SK-N-SH (cell line): Measurements from ENCODE around the gene FGD3. TPM values are rescaled to one million over a fixed set of nuclear protein-coding genes. Genes with fewer than 3 reads are reported as not detected.

Experiments
- CTCF ChIA-PET: fragments of 300-600, 350-600 bp; formaldehyde crosslinking; extraction: SDS; loops from one replicate; lab custom pipeline; 2021; lab: Yijun Ruan, JAX
- POLR2A ChIA-PET: fragments of 350-600 bp; sonication (Branson Sonifier 250); formaldehyde crosslinking; extraction: SDS; loops from one replicate; lab custom pipeline; 2020; ENCODE audit warnings: antibody characterized with exemption, inconsistent platforms; lab: Yijun Ruan, JAX
- DNase-seq: peaks from one replicate; pipeline ENCODE4 v3.0.0; 2012
- H2AFZ ChIP-seq: fragments of 200-600 bp; sonication (generic); 2 replicates; pipeline ENCODE4 v1.8.1; 2016; ENCODE audit warnings: antibody characterized with exemption, mild to moderate bottlenecking, low read depth
- H3F3A ChIP-seq: fragments of 200-600 bp; sonication (generic); replicated peaks from 2 replicates; pipeline ENCODE3; 2016; ENCODE audit warnings: antibody characterized with exemption, mild to moderate bottlenecking; ENCODE audit not compliant: insufficient read depth
- H3K27ac ChIP-seq, 2 experiments: fragments of 200-500 bp in 1 of 2; fragments of 200-600 bp in 1 of 2; sonication (Bioruptor generic) in 1 of 2; sonication (generic), shearing (Covaris generic) in 1 of 2; 2 replicates each; pipeline versions ENCODE4 v1.5.1 to v1.6.1; 2014 to 2016; ENCODE audit warnings: low read depth in 2 of 2, inconsistent platforms in 1 of 2, low read length in 1 of 2, mild to moderate bottlenecking in 1 of 2, mixed read lengths in 1 of 2
- H3K27me3 ChIP-seq: fragments of 200-600 bp; sonication (generic), shearing (Covaris generic); 2 replicates; pipeline ENCODE4 v1.6.1; 2016; ENCODE audit warnings: mixed run types; ENCODE audit not compliant: insufficient read depth
- H3K36me3 ChIP-seq, 2 experiments: fragments of 200-500 bp in 1 of 2; fragments of 200-600 bp in 1 of 2; sonication (Bioruptor generic) in 1 of 2; sonication (generic) in 1 of 2; replicated peaks in 1 of 2; 2 replicates each; pipeline versions ENCODE3 to v1.5.1; 2014 to 2016; ENCODE audit warnings: low read length in 1 of 2, mild to moderate bottlenecking in 1 of 2; ENCODE audit not compliant: insufficient read depth in 2 of 2, control insufficient read depth in 1 of 2
- H3K4me1 ChIP-seq, 2 experiments: fragments of 200-500 bp in 1 of 2; fragments of 200-600 bp in 1 of 2; sonication (Bioruptor generic) in 1 of 2; sonication (generic), shearing (Covaris generic) in 1 of 2; 2 replicates each; pipeline versions ENCODE4 v1.5.1 to v1.6.1; 2014 to 2016; ENCODE audit warnings: low read depth in 1 of 2, low read length in 1 of 2, mixed run types in 1 of 2; ENCODE audit not compliant: insufficient read depth in 2 of 2, control insufficient read depth in 1 of 2
- H3K4me2 ChIP-seq: fragments of 200-600 bp; sonication (generic), shearing (Covaris generic); 2 replicates; pipeline ENCODE4 v1.6.1; 2017; ENCODE audit warnings: mixed run types
- H3K4me3 ChIP-seq, 2 experiments: fragments of 200-500 bp in 1 of 2; fragments of 200-600 bp in 1 of 2; sonication (Bioruptor generic) in 1 of 2; sonication (generic), shearing (Covaris generic) in 1 of 2; 2 replicates each; pipeline versions ENCODE4 v1.5.1 to v1.8.1; 2014 to 2016; ENCODE audit warnings: low read depth in 2 of 2, inconsistent platforms in 1 of 2, low read length in 1 of 2, mild to moderate bottlenecking in 1 of 2, mixed read lengths in 1 of 2, moderate library complexity in 1 of 2
- H3K79me2 ChIP-seq: fragments of 200-600 bp; sonication (generic); 2 replicates; pipeline ENCODE4 v1.8.1; 2017; ENCODE audit warnings: mild to moderate bottlenecking; ENCODE audit not compliant: insufficient read depth
- H3K9ac ChIP-seq: fragments of 200-600 bp; sonication (generic); 2 replicates; pipeline ENCODE4 v1.6.1; 2017; ENCODE audit warnings: mixed run types
- H3K9me2 ChIP-seq: fragments of 200-600 bp; sonication (generic); 2 replicates; pipeline ENCODE4 v1.6.1; 2017; ENCODE audit warnings: mixed run types
- H3K9me3 ChIP-seq: fragments of 200-600 bp; sonication (generic); 2 replicates; pipeline ENCODE4 v1.6.1; 2017; ENCODE audit warnings: mixed run types, mild to moderate bottlenecking, moderate library complexity
- H4K20me1 ChIP-seq: fragments of 200-600 bp; sonication (generic); 2 replicates; pipeline ENCODE4 v1.6.1; 2017; ENCODE audit warnings: mild to moderate bottlenecking, mixed run types; ENCODE audit not compliant: insufficient read depth
- CTCF ChIP-seq: fragments of 200-600 bp; sonication (generic); IDR thresholded peaks from 2 replicates; pipeline ENCODE4 v1.6.1; 2017; ENCODE audit warnings: antibody characterized with exemption, mild to moderate bottlenecking, moderate library complexity
- MEF2A ChIP-seq: IDR thresholded peaks from 2 replicates; pipeline ENCODE4 v1.4.0; 2012; ENCODE audit warnings: low read depth, borderline replicate concordance
- RFX5 ChIP-seq: IDR thresholded peaks from 2 replicates; pipeline ENCODE4 v1.6.1; 2012; ENCODE audit warnings: mild to moderate bottlenecking, improper control_type of control experiment, low read length
- RXRA ChIP-seq: IDR thresholded peaks from 2 replicates; pipeline ENCODE4 v1.4.0; 2012; ENCODE audit warnings: low read depth, mild to moderate bottlenecking, borderline replicate concordance
- ZBTB33 ChIP-seq: IDR thresholded peaks from 2 replicates; pipeline ENCODE4 v1.4.0; 2012; ENCODE audit warnings: low read depth, borderline replicate concordance
- WGBS: methylation state at CpG from one replicate; pipeline ENCODE4 v1.1.6; 2017; ENCODE audit warnings: low lambda C conversion rate; 5-methylcytosine and 5-hydroxymethylcytosine counted together
- polyA plus RNA-seq, 3 experiments: library from polyadenylated mRNA; depleted of rRNA; stranded (reverse); fragments of >200 nt; gene quantifications; 2 replicates each; pipeline ENCODE4 v1.2.3, GENCODE V29; 2012

The FGD3 gene
- polyA plus RNA-seq, 1 of the 3 experiments (the other 2 are of a cell fraction) = not detected

- POLR2A ChIA-PET = no interaction called here
- no peaks in the 10 kb centered on the region for H3K27me3 ChIP-seq
Measured at GRCh38 chr9:93002700-93003099, 55.4 kb downstream of the FGD3 start.

More at GRCh38 chr9:93002700-93003099, 55.4 kb downstream of the FGD3 start:
- H3K9me2 ChIP-seq = no peaks in the 10 kb centered on the region
- CTCF ChIA-PET = interaction anchor here (0.8 to 6.3 kb wide), 21 partner anchors 10 to 302 kb away, joined by 3 to 48 read pairs (median 4); no protein-coding TSS in a partner anchor
- no peaks in the 10 kb centered on the region for H3K36me3 ChIP-seq
- H4K20me1 ChIP-seq = no peaks in the 10 kb centered on the region
- peaks cover 0 to 4% of the 10 kb centered on the region in 2 experiments; a peak in 1 of 4 replicates for H3K4me1 ChIP-seq
- no peak overlapping the region for H3K4me3 ChIP-seq
- no peaks in the 10 kb centered on the region for H3K9me3 ChIP-seq
- no peaks in the 10 kb centered on the region for H3K79me2 ChIP-seq
- DNase-seq = no peak
- H3K27ac ChIP-seq = no peak overlapping the region
- TF ChIP-seq RFX5 (no peak), RXRA (no peak), CTCF (no peak), MEF2A (no peak), ZBTB33 (no peak)
- 37% methylated on average over 8 of the region's 8 CpGs for WGBS
- H3K9ac ChIP-seq = no peak overlapping the region
- H3K4me2 ChIP-seq = no peak overlapping the region
- no peaks in the 10 kb centered on the region for H3F3A ChIP-seq
- H2AFZ ChIP-seq = no peak overlapping the region
